GM21825 (cell line): ENCODE results near the gene RAD18.

ENCODE experiments used
- ATAC-seq: cut with Tn5 transposase; IDR thresholded peaks from one replicate; pipeline ENCODE4 v1.9.1; 2021; ENCODE audit warnings: mild to moderate bottlenecking, moderate library complexity; ENCODE audit not compliant: unreplicated experiment

RAD18 gene

DNA sequence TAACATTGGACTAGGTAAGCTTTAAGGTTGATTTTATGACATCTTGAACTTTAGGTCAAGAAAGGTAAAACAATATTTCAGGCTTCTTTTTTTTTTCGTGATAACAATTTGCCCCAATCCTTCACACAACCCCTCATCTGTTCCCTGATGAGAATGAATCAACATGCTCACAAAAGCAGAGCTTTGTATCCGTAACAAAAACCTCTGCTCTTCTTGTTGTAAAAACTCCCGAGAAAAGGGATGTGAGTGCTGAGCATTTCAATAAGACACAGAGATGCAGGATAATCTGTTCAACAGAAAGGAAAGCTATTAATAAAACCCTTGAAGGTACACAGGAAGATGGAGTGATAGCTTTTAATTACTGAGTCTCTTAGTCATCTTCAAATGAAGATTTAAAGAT lies 94.3 kb downstream of the RAD18 start:
- no peak for ATAC-seq

DNA sequence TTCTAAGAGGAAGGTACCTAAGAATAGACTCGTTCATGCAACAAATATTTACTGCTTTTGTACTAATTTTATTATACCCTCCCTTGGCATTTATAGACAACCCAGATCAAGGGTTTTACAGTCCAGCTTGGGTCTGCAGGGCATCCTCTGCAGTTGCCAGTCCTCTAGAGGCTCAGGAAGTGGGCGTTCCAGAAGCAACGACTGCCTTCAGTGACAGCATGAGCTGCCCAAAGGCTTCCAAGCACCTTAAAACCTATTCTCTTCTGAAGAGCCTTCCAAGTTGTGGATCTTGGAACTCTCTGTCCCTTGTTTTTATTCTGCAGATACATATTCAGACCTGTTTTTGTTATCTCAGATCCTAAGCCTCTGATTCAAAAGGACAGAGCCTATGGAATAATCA lies 95.6 kb downstream of the RAD18 start:
- no peak for ATAC-seq

DNA sequence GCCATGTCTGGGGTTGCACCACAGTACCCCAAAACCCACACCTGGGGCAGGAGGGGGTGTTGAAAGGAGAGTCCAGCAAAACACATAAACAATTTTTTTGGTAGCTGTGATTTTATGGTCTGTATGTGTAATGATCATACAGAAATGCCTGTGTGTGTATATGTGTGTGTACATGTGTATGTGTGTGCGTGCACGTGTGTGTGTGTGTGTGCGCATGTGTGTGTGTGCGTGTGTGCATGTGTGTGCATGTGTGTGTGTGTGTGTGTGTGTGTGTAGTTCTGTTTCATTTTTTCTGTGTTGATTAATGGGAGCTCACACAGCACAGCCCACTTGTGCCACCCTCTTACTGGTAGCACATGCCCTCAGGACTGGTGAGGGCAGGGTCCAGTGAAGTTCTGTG lies 97.6 kb downstream of the RAD18 start:
- ATAC-seq: no peak

DNA sequence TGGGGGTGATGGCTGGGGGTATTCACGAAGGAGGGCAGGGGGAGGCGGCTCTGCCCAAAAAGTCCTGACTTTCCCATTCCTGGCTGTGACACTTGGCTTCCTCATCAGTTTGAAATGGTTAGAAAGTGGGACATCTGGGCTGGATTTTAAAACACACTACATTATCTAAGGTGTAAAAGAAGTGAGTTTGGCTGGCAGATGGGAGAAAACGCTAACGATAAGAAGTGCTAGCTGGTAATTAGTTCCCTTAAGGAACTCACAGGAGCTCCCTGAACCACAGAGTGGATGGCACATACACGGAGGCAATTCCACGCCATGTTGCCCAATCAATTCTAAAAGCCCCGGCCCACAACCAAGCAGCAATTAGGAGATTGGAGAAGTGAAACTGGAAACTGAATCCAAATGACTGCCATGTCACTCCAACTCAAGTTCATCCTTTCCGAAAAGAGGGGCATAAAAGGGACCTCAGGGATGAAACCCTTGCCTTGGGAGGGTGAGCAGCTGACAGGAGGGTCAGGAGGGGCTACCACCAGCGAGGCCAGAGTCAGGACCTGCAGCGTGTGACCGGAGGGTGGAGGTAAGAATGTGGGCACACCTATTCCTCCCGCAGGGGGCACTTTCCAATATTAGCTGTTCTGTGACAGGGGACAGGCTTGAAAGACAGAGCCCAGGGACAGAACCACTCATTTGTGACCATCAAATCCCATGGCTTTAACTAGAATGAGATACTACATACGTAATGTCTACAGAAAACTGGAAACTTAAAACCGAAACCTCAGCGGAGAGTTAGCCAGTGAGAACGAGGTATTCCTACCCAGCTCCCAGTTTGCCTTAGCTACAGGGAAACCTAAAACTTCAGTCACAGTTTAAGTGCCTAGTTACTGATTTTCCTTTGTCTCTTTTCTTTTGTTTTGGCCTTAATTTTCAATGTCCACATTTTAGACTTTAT lies 98.6 kb downstream of the RAD18 start:
- no peak for ATAC-seq

DNA sequence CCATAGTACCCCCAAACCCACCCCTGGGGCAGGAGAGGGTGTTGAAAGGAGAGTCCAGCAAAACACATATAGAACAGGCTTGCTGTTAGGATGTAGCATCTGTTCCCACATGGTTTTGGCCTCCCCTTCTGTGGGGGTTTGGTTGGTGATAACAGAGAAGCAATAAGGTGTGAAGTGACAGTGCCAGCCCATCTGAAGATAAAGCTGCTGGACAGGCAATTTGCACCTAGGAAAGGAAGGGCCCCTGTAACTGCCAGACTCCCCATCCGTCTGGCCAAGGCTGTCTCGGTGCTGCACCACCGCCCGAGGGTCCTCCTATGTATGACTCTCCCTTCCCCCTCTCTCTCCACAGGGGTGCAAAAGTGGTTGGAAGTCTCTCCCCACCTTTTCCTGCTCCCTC lies 99.4 kb downstream of the RAD18 start:
- ATAC-seq: no peak

DNA sequence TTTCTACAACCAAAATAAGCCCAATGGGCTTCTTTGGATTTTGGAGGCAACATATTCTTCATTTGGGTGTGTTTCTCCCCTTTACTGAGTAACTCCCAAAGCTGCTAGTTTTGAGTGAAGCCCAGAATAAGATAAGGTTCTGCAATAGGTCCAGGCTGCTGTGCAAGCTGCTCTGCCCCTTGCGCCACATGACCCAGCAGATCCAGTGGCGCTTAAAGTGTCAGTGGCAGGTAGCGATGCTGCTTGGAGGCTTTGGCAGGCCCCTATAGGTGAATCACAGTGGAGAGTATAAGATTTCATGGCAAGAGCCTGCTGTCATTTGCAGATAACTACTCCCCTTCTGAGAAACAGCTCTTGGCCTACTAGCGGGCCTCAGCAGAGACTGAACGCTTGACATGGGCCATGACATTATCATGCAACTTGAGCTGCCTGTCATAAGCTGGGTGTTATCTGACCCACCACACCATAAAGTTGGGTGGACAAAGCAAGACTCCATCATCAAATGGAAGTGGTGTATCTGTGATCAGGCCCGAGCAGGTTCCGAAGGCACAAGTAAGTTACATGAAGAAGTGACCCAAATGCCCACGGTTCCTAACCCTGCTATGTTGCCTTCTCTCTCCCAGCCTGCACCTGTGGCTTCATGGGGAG lies 105.4 kb downstream of the RAD18 start:
- ATAC-seq: no peak

DNA sequence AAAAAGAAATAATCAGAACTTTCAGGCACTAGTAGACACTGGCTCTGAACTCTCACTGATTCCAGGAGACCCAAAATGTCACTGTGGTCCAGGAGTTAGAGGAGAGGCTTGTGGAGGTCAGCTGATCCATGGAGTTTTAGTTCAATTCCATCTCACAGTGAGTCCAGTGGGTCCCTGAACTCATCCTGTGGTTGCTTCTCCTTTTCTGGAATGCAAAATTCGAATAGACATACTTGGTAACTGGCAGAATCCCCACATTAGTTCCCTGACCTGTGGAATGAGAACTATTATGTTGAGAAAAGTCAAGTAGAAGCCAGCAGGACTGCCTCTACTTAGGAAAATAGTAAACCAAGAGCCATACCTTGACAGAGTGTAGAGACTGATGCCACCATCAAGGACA lies 106.6 kb downstream of the RAD18 start:
- ATAC-seq: no peak

DNA sequence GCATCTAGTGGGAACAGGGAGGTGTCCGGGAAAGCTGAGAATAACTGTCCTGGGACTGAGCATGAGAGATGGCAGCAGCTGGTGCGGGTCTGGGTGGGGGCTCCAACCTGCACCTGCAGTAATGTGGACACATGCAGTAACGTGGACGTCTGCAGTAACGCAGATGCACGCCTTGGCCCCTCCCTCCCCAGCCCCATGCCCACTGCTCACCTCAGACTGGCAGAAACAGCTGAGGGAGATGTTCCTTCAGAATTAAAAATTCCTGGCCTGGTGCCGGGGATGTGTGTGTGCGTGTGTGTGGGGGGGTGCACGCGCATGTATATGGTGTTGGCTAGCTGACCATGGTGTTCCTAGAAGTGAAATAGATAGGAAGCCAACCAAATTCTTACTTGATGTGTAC lies 107.2 kb downstream of the RAD18 start:
- ATAC-seq: no peak

DNA sequence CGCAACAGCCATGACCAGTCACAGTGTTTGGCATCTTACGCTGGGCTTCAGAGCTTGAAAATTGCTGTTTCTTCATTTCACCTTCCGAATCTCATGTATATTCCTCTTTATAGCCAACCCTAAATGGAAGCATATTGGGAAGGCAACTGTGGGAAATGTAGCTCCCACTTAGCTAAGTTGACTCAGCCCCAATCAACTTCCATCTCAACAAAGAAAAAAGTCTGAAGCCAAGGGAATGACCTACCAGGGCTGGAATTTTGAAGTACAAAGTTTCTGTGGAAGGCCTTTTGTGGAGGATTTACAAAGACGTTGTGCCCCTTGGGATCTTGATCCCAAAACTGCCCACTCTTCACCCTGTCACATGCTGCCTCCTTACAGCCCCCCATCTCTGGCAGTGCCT lies 108.6 kb downstream of the RAD18 start:
- no peak for ATAC-seq

DNA sequence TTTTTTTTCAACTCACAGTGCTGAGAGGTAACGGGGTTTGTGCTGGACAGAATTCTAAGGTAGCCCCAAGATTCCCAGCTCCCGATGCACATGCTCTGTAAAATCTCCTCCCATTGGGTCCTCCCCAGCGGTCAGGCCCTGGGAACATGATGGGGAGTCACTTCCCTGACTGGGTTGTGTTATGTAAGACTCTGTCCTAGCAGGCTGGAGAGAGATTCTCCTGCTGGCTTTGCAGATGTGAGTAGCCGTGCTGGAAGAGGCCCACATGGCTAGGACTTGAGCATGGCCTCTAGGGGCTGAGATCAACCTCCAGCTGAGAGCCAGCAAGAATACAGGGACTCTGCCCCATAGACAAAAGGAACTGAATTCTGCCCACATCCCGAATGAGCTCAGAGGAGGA lies 110.2 kb downstream of the RAD18 start:
- no peak for ATAC-seq

DNA sequence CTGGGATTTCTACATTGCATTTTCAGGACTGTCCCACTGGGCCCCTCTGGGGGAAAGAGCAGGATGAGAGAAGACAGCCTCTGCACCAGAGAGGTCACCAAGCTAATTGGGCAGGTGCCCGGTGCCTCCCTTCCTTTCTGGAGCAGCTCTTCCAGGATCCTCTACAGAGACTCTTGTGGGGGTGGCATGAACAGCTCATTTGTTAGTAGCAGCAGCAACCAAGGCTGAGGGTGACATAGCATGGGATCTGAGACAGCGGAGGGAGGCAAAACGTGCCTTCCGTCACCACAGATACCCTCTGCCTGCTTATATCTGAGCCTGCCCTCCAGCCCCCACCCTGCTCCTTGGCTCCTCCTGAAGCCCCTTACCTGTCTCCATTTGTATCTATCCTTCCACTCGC lies 110.8 kb downstream of the RAD18 start:
- no peak for ATAC-seq

DNA sequence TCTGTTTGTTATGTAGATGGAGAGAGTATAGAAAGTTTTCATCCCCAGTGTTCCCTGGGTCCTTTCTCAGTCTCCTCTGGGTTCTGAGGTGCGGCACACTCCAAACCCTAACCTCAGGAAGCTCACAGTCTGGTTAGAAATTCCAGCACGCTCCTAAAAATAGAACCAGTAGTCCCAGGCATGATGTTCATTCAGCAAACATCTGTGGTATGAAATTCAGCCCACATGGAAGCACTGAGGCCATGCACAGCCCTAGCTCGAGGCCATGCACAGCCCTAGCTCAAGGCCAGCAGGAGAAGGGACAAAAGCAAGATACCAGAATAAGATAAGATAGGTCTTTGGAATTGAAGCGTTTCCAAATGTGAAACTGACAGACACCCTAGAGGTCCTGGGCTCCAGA lies 111.6 kb downstream of the RAD18 start:
- ATAC-seq: no peak

DNA sequence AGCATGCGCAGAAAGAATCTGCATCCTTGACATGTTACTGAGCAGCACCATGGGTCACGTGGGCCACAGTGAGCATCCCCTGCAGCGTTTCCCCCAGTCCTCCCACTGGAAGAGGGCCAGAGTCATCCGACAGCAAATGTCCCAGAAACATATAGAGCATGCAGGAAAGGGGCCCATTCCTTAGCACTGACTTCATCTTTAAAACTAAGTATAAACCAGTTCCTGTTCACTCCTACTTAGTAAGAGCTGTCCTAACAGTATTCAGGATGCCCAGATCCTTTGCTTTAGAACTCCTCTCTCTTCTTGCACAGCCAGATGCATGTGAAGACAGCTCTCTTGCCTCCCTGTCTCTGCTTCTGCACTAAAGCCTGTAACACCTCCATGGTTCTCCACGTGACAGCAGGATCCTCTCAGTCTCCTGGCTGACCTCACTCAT lies 114.6 kb downstream of the RAD18 start:
- ATAC-seq: no peak

DNA sequence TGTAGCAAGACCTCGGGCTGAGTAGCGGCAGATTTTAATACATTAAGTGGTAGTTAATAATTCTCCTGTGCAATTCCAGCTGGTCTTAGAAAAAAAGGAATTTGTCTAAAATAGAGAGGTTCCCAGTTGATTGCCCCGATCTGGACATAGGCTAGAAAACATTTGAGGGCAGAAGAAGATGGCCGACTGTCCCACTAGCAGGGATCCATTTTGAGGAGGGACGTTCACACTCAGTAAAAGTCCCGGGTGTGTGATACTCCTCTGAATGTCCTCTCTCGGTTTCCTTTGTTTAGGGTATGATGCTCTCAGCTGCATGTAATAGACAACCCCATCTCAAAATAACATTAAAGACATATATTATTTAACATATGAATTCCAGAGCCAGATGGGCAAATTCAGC lies 116.0 kb downstream of the RAD18 start:
- no peak for ATAC-seq

DNA sequence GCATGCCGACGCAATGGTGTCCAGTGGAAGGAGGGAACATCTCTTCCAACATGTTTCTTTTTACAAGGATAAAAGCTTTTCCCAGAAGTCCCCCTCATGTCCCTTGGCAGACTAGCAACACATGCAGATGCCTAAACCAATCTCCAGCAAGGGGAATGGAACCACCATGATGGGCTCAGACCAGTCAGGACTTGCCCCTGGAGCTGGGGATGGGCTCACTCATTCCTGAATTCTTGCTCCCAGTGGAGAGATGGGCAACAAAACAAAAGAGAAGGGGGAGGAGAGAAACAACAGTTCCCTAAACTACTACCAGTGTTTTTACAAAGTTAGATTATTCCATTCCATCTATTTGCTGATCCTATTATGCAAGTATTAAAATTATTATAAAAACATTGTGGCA lies 117.1 kb downstream of the RAD18 start:
- ATAC-seq: no peak

DNA sequence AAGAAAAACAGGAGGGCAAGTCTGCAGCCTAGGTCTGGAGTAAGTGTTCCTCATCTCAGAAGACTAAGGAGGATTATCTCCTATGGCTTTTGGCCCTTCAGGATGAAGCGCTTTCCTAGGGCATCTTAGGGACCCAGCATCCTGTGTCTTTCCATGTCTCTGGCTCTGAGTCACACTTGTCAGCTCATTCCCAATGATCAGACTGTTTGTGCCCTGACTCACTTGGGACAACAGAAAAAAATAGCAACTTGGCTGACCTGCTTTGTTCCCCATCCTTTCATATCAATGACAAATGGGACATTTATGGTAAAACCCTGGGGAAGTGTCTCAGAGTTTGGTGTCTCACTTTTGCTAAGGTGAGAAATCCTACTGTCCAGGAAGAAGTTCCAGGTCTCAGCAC lies 117.6 kb downstream of the RAD18 start:
- no peak for ATAC-seq

DNA sequence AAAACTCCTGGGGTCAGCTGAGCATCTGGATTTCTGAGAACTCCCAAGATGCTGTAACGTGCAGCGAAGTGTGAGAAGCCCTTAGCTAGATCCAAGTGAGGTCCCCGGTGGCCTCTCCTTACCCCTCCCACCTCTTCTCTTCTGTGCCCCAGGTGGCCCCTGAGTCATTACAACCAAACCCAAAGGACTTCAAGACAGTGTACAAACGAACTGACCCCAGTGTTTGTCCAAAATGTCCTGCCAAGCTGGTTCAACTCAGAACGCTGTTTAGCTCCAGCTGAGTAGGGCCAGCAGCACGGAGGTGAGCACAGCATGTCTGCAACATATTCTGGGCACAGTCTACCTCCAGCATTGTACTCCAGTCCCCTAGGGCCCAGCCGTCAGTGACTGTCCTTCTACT lies 119.9 kb downstream of the RAD18 start:
- ATAC-seq: no peak

DNA sequence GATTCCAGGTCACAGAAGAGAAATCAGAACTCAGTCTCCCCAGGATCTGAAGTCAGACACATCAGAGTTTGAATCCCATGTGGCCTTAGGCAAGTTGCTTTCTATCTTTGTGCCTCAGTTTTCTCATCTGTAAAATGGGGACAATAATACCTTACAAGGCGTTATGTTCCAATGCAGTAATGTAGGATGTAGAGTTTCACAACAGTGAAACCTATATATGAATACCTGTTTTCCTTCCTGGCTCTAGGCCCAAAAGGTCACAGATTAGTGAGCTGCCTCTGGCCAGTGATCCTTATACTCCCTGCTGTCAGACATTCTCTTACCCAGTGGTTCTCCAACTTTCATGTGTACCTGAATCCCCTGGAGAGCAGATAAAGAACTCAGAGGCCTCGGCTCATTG lies 121.0 kb downstream of the RAD18 start:
- no peak for ATAC-seq

DNA sequence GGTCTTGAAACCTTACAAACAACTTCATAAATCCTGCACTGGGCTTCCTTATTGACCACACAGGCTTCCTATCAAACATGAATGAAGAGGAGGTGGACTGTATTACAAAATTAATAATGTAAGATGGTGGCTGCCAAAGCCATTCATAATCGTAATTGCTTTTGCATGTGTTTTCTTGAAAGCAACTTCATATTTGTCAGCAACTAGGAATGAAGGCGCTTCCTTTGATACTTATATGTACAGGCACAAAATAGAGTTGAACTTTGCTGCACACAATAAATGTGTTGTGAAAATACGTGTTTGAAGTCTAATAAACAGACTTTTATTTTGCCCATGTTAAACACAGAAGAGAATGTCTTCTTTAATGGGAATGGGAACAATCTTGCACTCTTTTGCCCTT lies 121.8 kb downstream of the RAD18 start:
- no peak for ATAC-seq

DNA sequence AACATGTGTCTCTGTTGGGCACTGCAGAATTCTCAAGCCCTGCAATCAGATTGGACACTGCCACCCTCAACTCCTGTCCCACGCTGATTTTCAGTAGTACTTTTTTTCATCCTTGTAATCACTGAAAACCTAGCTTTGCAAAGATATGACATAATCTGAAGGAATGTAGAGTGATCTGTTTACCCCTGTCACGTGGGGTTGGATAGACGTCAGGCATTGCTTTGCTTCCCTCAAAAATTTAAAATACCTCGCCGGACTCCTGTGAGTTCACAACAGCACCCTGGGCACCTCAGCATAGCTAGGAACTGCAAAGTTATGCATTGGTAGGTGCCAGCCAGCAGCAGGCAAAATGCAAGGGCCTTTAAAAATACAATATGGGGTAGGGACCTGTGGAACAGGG lies 122.7 kb downstream of the RAD18 start:
- ATAC-seq: no peak

DNA sequence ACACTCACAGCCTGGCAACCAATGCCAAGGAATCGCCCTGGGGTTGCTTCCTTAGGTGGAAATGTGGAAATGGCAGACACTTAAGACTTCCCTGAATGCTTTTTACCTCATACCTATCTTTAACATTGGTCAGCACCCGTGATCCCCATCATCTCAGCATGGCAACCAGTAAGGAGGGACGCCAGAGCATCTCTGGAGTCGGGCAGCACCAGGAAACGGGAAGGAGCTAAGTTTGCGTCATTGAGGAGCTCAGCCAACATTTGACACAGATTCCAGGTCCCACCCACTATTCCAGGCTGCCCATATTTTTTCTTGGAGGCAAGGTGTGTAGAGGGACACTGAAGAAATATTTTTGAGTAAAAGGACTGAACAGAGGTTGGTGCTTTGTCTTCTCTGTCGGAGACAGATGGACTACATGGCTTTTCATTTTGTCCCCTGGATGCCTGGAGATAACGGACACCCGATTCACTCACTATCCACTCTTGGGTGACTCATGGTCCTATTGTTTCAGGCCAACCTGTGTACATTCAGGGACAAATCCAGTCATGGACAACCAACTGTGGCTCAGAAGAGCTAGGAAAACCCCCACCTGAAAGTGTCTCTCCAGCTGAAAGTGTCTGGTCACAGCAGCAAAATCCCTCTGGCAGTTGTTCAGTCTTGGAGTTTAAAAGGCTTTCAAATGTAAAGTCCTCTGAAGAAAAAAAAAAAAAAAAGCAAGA lies 123.5 kb downstream of the RAD18 start:
- no peak for ATAC-seq
